ENCODE measurements around the gene GRXCR1. TPM values are rescaled to one million over a fixed set of nuclear protein-coding genes. Genes with fewer than 3 reads are reported as not detected.

The GRXCR1 gene
- total RNA-seq, 2 experiments from 2014 or later, result not detected

GRCh38 chr4:43047058-43047457 lies 154.5 kb downstream of the GRXCR1 start:
- no peaks in the 10 kb centered on the region for H3K27me3 Mint-ChIP-seq
- CTCF ChIA-PET, result interaction anchor here (1.3 kb wide), 1 partner anchor 9 kb away, joined by 3 read pairs; no protein-coding TSS in a partner anchor
- intact Hi-C loops (cut with DNase I, micrococcal nuclease), result no loop called here
- POLR2A ChIA-PET, result no interaction called here
- DNase-seq, result no peak
- no peak overlapping the region for H3K27ac Mint-ChIP-seq
- H3K36me3 Mint-ChIP-seq (ENCODE audit: low read depth), result no peaks in the 10 kb centered on the region
- no peaks in the 10 kb centered on the region for H3K4me1 Mint-ChIP-seq
- no peak for ATAC-seq
- no peaks in the 10 kb centered on the region for H3K9me3 Mint-ChIP-seq (ENCODE audit: low read depth)
- no peak overlapping the region for H3K4me3 Mint-ChIP-seq

DNA sequence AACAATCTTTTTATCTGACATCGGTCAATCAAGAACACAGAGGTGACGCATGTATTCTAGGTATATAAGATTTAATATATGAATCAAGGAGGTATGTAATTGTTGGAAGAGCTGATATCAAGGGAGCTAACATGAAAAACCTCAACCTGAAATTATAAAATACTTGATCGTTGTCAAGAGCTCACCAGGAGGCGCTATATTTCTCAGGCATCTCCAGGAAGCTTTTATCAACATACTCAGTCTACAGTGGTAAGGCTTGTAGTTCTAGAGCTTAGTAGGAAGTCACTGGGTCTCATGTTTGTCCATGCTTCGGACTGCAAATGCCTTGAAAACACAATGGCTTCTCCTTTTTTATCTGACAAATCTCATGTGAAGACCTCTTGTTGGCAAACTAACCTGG lies 156.1 kb downstream of the GRXCR1 start:
- Mint-ChIP-seq H3K27me3 (no peaks in the 10 kb centered on the region), H3K36me3 (ENCODE audit: low read depth) (no peaks in the 10 kb centered on the region), H3K9me3 (ENCODE audit: low read depth) (peaks cover 2% of the 10 kb centered on the region), H3K27ac (no peak overlapping the region), H3K4me1 (no peaks in the 10 kb centered on the region), H3K4me3 (no peak overlapping the region)
- DNase-seq, result no peak
- CTCF ChIA-PET, result no interaction called here
- ATAC-seq, result no peak
- intact Hi-C loops (cut with DNase I, micrococcal nuclease), result no loop called here
- POLR2A ChIA-PET, result no interaction called here

GRCh38 chr4:43049326-43049725 lies 156.8 kb downstream of the GRXCR1 start:
- Mint-ChIP-seq H3K27ac (no peak overlapping the region), H3K9me3 (ENCODE audit: low read depth) (peaks cover 2% of the 10 kb centered on the region), H3K27me3 (no peaks in the 10 kb centered on the region), H3K4me3 (no peak overlapping the region), H3K4me1 (no peaks in the 10 kb centered on the region), H3K36me3 (ENCODE audit: low read depth) (no peaks in the 10 kb centered on the region)
- no peak for ATAC-seq
- ChIA-PET POLR2A (no interaction called here), CTCF (no interaction called here)
- DNase-seq, result no peak
- intact Hi-C loops (cut with DNase I, micrococcal nuclease), result no loop called here

- no peak for DNase-seq
- H3K27me3 Mint-ChIP-seq, result no peaks in the 10 kb centered on the region
- no peak overlapping the region for H3K4me3 Mint-ChIP-seq
- no peak for ATAC-seq
- no peak overlapping the region for H3K27ac Mint-ChIP-seq
- intact Hi-C loops (cut with DNase I, micrococcal nuclease), result no loop called here
- no peaks in the 10 kb centered on the region for H3K36me3 Mint-ChIP-seq (ENCODE audit: low read depth)
- ChIA-PET CTCF (no interaction called here), POLR2A (no interaction called here)
- H3K4me1 Mint-ChIP-seq, result no peaks in the 10 kb centered on the region
- H3K9me3 Mint-ChIP-seq (ENCODE audit: low read depth), result no peaks in the 10 kb centered on the region
These were observed 173.9 kb downstream of the GRXCR1 start for GRCh38 chr4:43066415-43066814.

DNA sequence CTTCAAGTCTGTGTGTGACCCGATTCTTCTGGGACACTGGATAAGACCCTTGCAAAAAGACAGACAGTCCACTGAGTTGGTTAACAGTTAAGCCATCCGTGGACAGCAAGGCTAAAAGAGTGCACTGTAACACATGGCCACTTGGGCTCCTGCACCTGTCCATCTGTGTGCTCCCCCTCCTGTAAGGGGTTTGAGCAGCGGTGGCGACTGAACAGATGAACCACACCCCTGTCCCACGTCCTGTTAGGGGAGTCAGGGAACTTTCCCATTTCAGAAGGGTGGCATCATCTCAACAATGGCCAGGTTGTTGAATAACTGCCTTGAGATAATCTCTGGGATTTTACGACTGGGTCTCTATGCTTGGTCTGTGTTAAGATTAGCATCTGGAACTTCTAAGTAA lies 178.6 kb downstream of the GRXCR1 start:
- DNase-seq, result no peak
- Mint-ChIP-seq H3K27me3 (no peaks in the 10 kb centered on the region), H3K36me3 (ENCODE audit: low read depth) (no peaks in the 10 kb centered on the region), H3K9me3 (ENCODE audit: low read depth) (peaks cover 4% of the 10 kb centered on the region), H3K4me1 (no peaks in the 10 kb centered on the region), H3K4me3 (no peak overlapping the region), H3K27ac (no peak overlapping the region)
- ATAC-seq, result no peak
- ChIA-PET CTCF (interaction anchor here (0.7 kb wide), 1 partner anchor 290 kb away, joined by 3 read pairs; no protein-coding TSS in a partner anchor), POLR2A (no interaction called here)
- intact Hi-C loops (cut with DNase I, micrococcal nuclease), result no loop called here

Other genes starting within 250 kb of the GRXCR1 start
- 10 to 100 TPM; 15.1 to 21.1 TPM for gene ATP8A1, start 235.6 kb upstream of the GRXCR1 start, total RNA-seq

All from activated CD4-positive, alpha-beta T cell treated with anti-CD3 and anti-CD28 coated beads for 36 hours (primary cell).